SK-N-MC (cell line): Measurements from ENCODE around the gene GLRA3.
A peak's percentile ranks its signal among the peaks of the same experiment; 100 is the strongest.

Experiments
- DNase-seq: peaks from one replicate; pipeline ENCODE4 v3.0.0-alpha.2; 2011; ENCODE audit warnings: low read depth, low spot score
- H3K27ac ChIP-seq: fragments of 200-600 bp; sonication (generic); 2 replicates; pipeline ENCODE4 v1.5.1; 2016; ENCODE audit warnings: mixed run types
- H3K36me3 ChIP-seq: fragments of 200-600 bp; sonication (generic); 2 replicates; pipeline ENCODE4 v1.6.1; 2017; ENCODE audit warnings: antibody characterized with exemption, low read length, mixed read lengths; ENCODE audit not compliant: insufficient read depth
- H3K4me3 ChIP-seq: fragments of 200-600 bp; sonication (generic); 2 replicates; pipeline ENCODE4 v1.5.1; 2016
- H3K9ac ChIP-seq: fragments of 200-600 bp; sonication (generic); 2 replicates; pipeline ENCODE4 v1.8.0; 2017; ENCODE audit warnings: mixed run types, mixed read lengths; ENCODE audit not compliant: insufficient read length
- H3K9me3 ChIP-seq: fragments of 200-600 bp; sonication (generic); 2 replicates; pipeline ENCODE4 v1.6.1; 2017; ENCODE audit warnings: low read depth, mild to moderate bottlenecking, antibody characterized with exemption, low read length, moderate library complexity, mixed read lengths
- EZH2 ChIP-seq: fragments of 200-600 bp; sonication (generic); IDR thresholded peaks from one replicate; pipeline ENCODE4 v1.6.1; 2017; ENCODE audit warnings: antibody characterized with exemption
- FOXP2 ChIP-seq: optimal IDR thresholded peaks from 2 replicates; pipeline ENCODE3; 2011; ENCODE audit warnings: mild to moderate bottlenecking, moderate library complexity; ENCODE audit not compliant: insufficient read depth; ENCODE audit errors: extremely low read length, control extremely low read depth
- POLR2AphosphoS5 ChIP-seq: IDR thresholded peaks from 2 replicates; pipeline ENCODE4 v1.6.1; 2012; ENCODE audit warnings: mild to moderate bottlenecking, low read depth, low read length, borderline replicate concordance

GLRA3 gene

DNA sequence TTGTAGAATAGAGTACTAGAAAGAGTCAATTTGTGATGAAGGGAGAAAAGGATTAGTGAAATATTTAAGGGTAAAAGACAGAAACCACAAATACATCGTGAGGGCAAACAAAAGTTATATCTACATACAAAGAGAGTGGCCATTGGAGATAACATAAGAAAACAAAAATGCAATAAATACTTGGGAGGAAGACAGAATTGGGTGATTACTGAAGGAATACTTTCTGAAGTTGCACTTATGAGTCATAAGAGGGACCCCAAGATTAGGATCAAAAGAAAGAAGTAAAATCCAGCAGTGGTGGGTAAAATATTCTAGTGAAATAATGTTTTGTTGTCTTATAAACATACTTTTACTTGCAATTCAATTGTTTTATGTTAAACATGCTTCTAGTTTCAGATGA, 53.7 kb downstream of the GLRA3 start:
- Histone ChIP-seq H3K36me3 (no peaks in the 10 kb centered on the region), H3K4me3 (no peak overlapping the region), H3K9me3 (no peaks in the 10 kb centered on the region; the same call in 1 of the 2 replicates), H3K9ac (no peak overlapping the region), H3K27ac (no peak overlapping the region)
- TF ChIP-seq POLR2AphosphoS5 (no peak), FOXP2 (no peak), EZH2 (no peak)
- DNase-seq, result no peak

DNA sequence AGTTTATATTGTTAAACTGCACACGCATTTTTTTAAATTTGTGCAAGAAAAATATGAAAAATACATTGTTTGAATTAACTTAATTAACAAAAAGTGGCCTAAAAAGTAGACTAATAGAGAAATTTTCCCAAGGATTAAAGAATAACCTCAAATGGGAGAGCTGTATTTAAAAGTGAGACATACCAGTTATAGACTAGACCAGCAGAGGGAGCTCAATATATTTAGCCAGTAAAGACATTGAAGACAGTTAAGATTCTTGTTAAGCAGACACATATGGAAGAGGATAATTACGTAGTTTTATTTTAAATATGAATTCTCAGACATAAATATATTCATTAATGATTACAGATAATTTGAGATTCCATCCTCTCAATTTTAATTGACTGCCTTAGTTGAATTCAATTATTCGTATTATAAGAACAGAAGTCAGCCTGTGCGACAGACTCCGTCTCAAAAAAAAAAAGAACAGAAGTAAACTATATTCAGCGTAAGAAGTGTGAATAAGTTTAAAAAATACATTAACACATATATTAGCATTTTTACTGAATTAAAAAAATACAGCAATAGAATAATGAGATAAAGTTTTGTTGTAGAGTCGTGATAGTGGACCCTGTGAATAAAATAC, 64.8 kb downstream of the GLRA3 start:
- Histone ChIP-seq H3K4me3 (no peak overlapping the region), H3K9me3 (no peaks in the 10 kb centered on the region), H3K9ac (no peak overlapping the region), H3K36me3 (no peaks in the 10 kb centered on the region), H3K27ac (no peak overlapping the region)
- DNase-seq, result peak; percentile 71
- TF ChIP-seq EZH2 (no peak), FOXP2 (no peak), POLR2AphosphoS5 (no peak)

DNA sequence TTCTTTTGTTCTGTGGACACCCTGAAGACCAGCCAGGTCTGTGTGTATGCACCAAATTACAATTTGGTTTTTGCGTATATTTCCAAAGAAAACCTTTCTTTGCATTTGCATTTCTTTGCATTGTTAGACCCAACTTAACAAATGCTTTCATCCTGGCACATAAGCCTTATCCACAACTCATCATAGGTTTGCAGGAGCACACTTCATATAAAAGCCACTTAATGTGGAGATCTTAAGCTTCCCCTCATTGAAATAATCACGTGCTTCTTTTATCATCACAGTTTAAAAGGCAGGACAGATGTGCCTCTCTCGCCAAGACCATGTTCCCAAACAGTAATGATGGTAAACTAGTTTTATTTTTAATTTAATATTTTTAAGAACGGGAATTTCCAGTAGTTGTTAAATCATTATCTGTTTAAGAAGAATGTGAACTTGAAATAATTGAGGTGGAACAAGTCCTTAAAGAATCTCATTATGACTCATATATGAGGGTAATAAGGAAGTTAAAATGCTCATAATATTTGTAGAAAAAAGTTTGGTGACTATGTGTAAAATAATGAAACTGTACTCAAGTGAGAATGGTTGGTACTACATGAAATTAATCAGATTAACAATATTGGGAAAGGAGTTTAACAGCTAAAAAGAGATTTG, 65.5 kb downstream of the GLRA3 start:
- no peak for TF ChIP-seq FOXP2
- TF ChIP-seq POLR2AphosphoS5, result no peak
- TF ChIP-seq EZH2, result no peak
- Histone ChIP-seq H3K9me3 (no peaks in the 10 kb centered on the region), H3K9ac (no peak overlapping the region), H3K27ac (no peak overlapping the region), H3K4me3 (no peak overlapping the region), H3K36me3 (no peaks in the 10 kb centered on the region)
- DNase-seq, result no peak

- H3K36me3 ChIP-seq, result no peaks in the 10 kb centered on the region
- TF ChIP-seq EZH2, result no peak
- TF ChIP-seq POLR2AphosphoS5, result no peak
- TF ChIP-seq FOXP2, result no peak
- H3K27ac ChIP-seq, result no peak overlapping the region
- H3K9ac ChIP-seq, result no peak overlapping the region
- no peak overlapping the region for H3K4me3 ChIP-seq
- no peak for DNase-seq
- no peaks in the 10 kb centered on the region for H3K9me3 ChIP-seq
Observed at GRCh38 chr4:174761451-174761850, 67.6 kb downstream of the GLRA3 start.

GRCh38 chr4:174757736-174758135, 71.3 kb downstream of the GLRA3 start:
- TF ChIP-seq EZH2, result no peak
- TF ChIP-seq FOXP2, result no peak
- TF ChIP-seq POLR2AphosphoS5, result no peak
- Histone ChIP-seq H3K27ac (no peak overlapping the region), H3K9me3 (no peaks in the 10 kb centered on the region), H3K9ac (no peak overlapping the region), H3K36me3 (no peaks in the 10 kb centered on the region), H3K4me3 (no peak overlapping the region)
- DNase-seq, result no peak

DNA sequence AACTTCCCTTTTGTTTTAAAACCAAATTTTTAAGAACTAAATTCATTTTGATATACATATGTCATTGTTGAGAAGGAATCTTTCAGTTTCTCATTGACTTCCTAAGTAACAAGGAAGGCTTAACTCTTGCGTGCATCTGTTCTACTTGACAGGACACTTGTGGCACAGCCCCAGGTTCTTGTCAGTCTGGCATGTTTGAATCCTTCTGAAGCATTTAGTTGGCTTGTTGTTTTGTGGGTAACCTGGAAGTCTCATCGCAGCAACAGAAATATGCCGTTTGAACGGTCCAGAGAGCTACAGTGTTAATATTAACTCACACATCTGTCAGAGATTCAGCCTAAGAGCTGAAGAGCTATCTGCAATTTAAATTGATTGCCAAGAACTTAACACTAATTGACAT, 76.0 kb downstream of the GLRA3 start:
- no peak for DNase-seq
- Histone ChIP-seq H3K9me3 (no peaks in the 10 kb centered on the region), H3K9ac (no peak overlapping the region), H3K4me3 (no peak overlapping the region), H3K36me3 (no peaks in the 10 kb centered on the region), H3K27ac (no peak overlapping the region)
- TF ChIP-seq EZH2 (no peak), FOXP2 (no peak), POLR2AphosphoS5 (no peak)

GRCh38 chr4:174752026-174752425, 77.0 kb downstream of the GLRA3 start:
- Histone ChIP-seq H3K27ac (no peak overlapping the region), H3K9me3 (no peaks in the 10 kb centered on the region), H3K36me3 (no peaks in the 10 kb centered on the region), H3K4me3 (peak overlapping the region; percentile 12; the same call in 1 of the 2 replicates), H3K9ac (no peak overlapping the region)
- no peak for TF ChIP-seq FOXP2
- no peak for TF ChIP-seq EZH2
- no peak for TF ChIP-seq POLR2AphosphoS5
- no peak for DNase-seq

GRCh38 chr4:174749091-174749490, 80.0 kb downstream of the GLRA3 start:
- TF ChIP-seq POLR2AphosphoS5 (no peak), FOXP2 (no peak), EZH2 (no peak)
- Histone ChIP-seq H3K4me3 (no peak overlapping the region), H3K9me3 (no peaks in the 10 kb centered on the region), H3K27ac (no peak overlapping the region), H3K36me3 (no peaks in the 10 kb centered on the region), H3K9ac (no peak overlapping the region)
- DNase-seq, result no peak

GRCh38 chr4:174746710-174747109, 82.3 kb downstream of the GLRA3 start:
- Histone ChIP-seq H3K27ac (no peak overlapping the region), H3K9ac (no peak overlapping the region), H3K4me3 (no peak overlapping the region), H3K9me3 (no peaks in the 10 kb centered on the region), H3K36me3 (no peaks in the 10 kb centered on the region)
- TF ChIP-seq EZH2 (no peak), POLR2AphosphoS5 (no peak)
- no peak for DNase-seq
